ENCODE results near the gene SHMT2. TPM values are rescaled to one million over a fixed set of nuclear protein-coding genes. Genes with fewer than 3 reads are reported as not detected.

Gene SHMT2
- total RNA-seq, 4 donors from 2014 or later, result 20.5 to 42.4 (median 34.4) TPM

- Histone ChIP-seq H3K9me3 (no peaks in the 10 kb centered on the region), H3K4me1 (peaks cover 0 to 9% (median 0%) of the 10 kb centered on the region in 3 donors), H3K27ac (no peak overlapping the region), H3K27me3 (no peaks in the 10 kb centered on the region), H3K36me3 (peaks cover 0 to 91% of the 10 kb centered on the region in 2 donors), H3K4me3 (no peak overlapping the region)
- WGBS, 2 donors (ENCODE audit: low coverage in 1 of 2), result 30% methylated on average over 2 of the region's 2 CpGs; no CpG with 5 or more reads in 1 of the 2 donors
- ATAC-seq, result no peak
- no peak for TF ChIP-seq POLR2AphosphoS5 (IDR thresholded peaks at IDR 0.05)
- no peak for TF ChIP-seq CTCF (IDR thresholded peaks at IDR 0.05)
- TF ChIP-seq POLR2A (IDR thresholded peaks at IDR 0.05), result no peak
- no peak for TF ChIP-seq EP300 (IDR thresholded peaks at IDR 0.05)
Observed at GRCh38 chr12:57261428-57261865, 31.9 kb downstream of the SHMT2 start.

- H3K4me3 ChIP-seq, result no peak overlapping the region
- TF ChIP-seq POLR2AphosphoS5 (IDR thresholded peaks at IDR 0.05) (no peak), POLR2A (IDR thresholded peaks at IDR 0.05) (no peak), EP300 (IDR thresholded peaks at IDR 0.05) (no peak), CTCF (IDR thresholded peaks at IDR 0.05) (no peak)
- no peaks in the 10 kb centered on the region for H3K9me3 ChIP-seq
- no peaks in the 10 kb centered on the region for H3K27me3 ChIP-seq
- H3K36me3 ChIP-seq, result peaks cover 0 to 91% of the 10 kb centered on the region in 2 donors
- no peak for ATAC-seq
- no peak overlapping the region for H3K27ac ChIP-seq
- H3K4me1 ChIP-seq, result peaks cover 0 to 9% (median 0%) of the 10 kb centered on the region in 3 donors
- 88 to 95% methylated on average over 2 to 3 of the region's 3 CpGs for WGBS, 2 donors (ENCODE audit: low coverage in 1 of 2)
Observed at GRCh38 chr12:57262126-57262822, 32.8 kb downstream of the SHMT2 start.

GRCh38 chr12:57263096-57263495 lies 33.6 kb downstream of the SHMT2 start:
- H3K4me3 ChIP-seq, result no peak overlapping the region
- peaks cover 0 to 91% of the 10 kb centered on the region in 2 donors for H3K36me3 ChIP-seq
- no peaks in the 10 kb centered on the region for H3K27me3 ChIP-seq
- no peak for TF ChIP-seq POLR2A (IDR thresholded peaks at IDR 0.05)
- no peak for TF ChIP-seq CTCF (IDR thresholded peaks at IDR 0.05)
- TF ChIP-seq EP300 (IDR thresholded peaks at IDR 0.05), result no peak
- no peak for TF ChIP-seq POLR2AphosphoS5 (IDR thresholded peaks at IDR 0.05)
- ATAC-seq, result no peak
- 88 to 96% methylated on average over 1 to 2 of the region's 2 CpGs for WGBS, 2 donors (ENCODE audit: low coverage in 1 of 2)
- H3K4me1 ChIP-seq, result peaks cover 0 to 9% (median 0%) of the 10 kb centered on the region in 3 donors
- H3K9me3 ChIP-seq, result no peaks in the 10 kb centered on the region
- H3K27ac ChIP-seq, result no peak overlapping the region

GRCh38 chr12:57266681-57267080 lies 37.2 kb downstream of the SHMT2 start:
- ATAC-seq, result no peak
- Histone ChIP-seq H3K36me3 (peaks cover 0 to 91% of the 10 kb centered on the region in 2 donors), H3K9me3 (no peaks in the 10 kb centered on the region), H3K4me1 (peaks cover 0 to 9% (median 0%) of the 10 kb centered on the region in 3 donors), H3K27me3 (no peaks in the 10 kb centered on the region), H3K4me3 (no peak overlapping the region), H3K27ac (no peak overlapping the region)
- TF ChIP-seq POLR2AphosphoS5 (IDR thresholded peaks at IDR 0.05), result no peak

- Histone ChIP-seq H3K27me3 (no peaks in the 10 kb centered on the region), H3K4me3 (no peak overlapping the region), H3K9me3 (no peaks in the 10 kb centered on the region), H3K4me1 (peaks cover 0 to 9% (median 0%) of the 10 kb centered on the region in 3 donors), H3K36me3 (peaks cover 0 to 92% of the 10 kb centered on the region in 2 donors), H3K27ac (no peak overlapping the region)
- ATAC-seq, result no peak
- TF ChIP-seq POLR2AphosphoS5 (IDR thresholded peaks at IDR 0.05) (no peak), EP300 (IDR thresholded peaks at IDR 0.05) (no peak), POLR2A (IDR thresholded peaks at IDR 0.05) (no peak), CTCF (IDR thresholded peaks at IDR 0.05) (no peak)
- 63 to 82% methylated on average over 2 to 7 of the region's 7 CpGs for WGBS, 2 donors (ENCODE audit: low coverage in 1 of 2)
Observed at GRCh38 chr12:57268264-57268663, 38.8 kb downstream of the SHMT2 start.
